GM21786 (cell line): ENCODE data around the gene CYP27A1.
A peak's percentile ranks its signal among the peaks of the same experiment; 100 is the strongest.
"Not testable (repeated sequence)": the region's sequence is repeated elsewhere in the genome, so short reads cannot be mapped to it uniquely, and the experiment has no call there.

ENCODE experiments used
- ATAC-seq: cut with Tn5 transposase; IDR thresholded peaks from one replicate; pipeline ENCODE4 v1.9.1; 2021; ENCODE audit not compliant: unreplicated experiment

The CYP27A1 gene

DNA sequence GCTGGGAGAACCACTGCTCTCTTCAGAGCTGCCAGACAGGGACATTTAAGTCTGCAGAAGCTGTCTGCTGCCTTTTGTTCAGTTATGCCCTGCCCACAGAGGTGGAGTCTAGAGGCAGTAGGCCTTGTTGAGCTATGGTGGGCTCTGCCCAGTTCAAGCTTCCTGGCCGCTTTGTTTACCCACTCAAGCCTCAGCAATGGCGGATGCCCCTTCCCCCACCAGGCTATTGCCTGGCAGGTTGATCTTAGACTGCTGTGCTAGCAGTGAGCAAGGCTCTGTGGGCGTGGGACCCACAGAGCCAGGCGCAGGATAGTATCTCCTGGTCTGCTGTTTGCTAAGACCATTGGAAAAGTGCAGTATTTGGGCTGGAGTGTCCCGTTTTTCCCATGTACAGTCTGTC lies 9.2 kb upstream of the CYP27A1 start:
- ATAC-seq, result not testable (repeated sequence)

DNA sequence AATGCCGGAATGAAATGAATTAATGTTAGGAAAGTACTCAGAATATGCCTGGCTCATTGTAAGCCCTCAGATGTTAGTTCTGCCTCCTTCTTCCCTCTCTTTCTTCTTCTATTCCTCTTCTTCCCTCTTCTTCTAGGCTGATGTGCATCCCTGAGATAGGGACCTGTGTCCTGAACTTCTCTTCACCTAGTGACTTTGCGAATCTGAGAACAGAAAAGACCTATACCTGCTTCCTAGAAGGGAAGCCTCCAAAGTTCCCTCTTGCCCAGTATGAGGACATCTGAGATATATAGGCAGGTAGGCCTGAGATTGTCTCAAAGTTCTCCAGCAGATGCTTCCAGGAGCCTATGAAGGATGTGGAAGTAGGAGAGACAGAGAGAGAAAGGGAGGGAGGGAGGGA lies 8.1 kb upstream of the CYP27A1 start:
- no peak for ATAC-seq

DNA sequence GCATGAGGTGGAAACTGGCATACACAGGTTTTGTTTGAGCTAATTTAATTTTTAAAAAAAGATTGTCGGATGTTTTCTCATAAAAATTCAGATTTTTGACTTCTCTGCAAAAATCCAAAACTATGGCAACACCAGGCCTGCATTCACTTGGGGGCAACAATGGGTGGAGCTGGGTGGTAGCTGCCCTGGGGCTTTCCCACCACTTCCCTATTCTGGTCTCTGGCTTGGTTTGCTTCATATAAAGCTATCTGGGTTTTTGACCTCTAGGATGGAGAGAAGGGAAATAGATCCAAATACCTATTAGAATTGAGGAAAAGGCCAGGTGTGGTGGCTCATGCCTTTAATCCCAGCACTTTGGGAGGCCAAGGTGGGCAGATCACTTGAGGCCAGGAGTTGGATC lies 5.5 kb upstream of the CYP27A1 start:
- no peak for ATAC-seq

DNA sequence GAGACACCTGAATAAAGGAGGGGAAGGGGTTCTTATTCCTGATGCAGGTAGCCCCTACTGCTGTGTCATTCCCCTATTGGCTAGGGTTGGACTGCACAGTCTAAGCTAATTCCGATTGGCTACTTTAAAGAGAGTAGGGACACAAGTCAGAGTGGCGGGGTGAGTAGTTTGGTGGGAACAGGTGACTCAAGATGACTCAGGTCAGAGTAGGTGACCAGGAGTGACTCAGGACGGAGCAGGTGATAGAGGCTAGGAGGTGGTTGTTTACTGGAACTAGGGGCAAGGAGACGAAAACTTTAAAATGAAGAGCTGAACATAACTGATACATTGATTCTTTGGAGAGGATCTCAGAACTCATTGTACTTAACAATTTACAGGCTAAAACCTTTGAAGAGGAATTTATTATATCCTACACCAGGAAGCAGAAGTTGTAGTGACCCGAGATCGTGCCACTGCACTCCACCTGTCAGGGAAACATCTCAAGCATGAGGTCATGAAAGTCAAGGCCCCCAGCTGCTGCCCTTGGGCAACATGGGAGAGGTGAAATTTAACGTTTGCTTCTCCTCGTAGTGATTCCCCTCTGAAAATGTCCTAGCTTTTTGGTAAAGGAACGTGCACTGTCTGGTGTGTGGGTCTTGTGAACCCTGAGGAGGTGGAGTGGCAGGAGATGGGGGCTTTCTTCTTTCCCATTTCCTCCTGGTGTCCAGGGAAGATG lies 4.5 kb upstream of the CYP27A1 start:
- no peak for ATAC-seq

DNA sequence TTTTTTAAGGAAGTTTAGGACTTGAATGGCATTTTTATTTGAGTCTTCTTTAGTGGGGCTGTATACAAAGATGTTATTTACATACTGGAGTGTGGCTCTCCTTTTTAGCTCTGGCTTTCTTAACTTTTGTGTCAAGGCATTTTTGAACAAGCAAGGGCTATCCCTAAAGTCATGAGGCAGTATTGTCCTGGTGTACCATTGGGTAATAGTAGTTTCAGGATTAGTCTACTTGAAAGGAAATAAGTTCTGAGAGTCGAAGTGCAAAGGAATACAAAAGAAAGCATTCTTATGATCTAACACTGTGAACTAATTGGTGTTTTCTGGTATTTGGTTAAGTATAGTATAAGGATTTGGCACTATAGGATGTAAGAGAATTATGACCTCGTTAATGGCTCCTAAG lies 1.9 kb upstream of the CYP27A1 start:
- ATAC-seq, result no peak

DNA sequence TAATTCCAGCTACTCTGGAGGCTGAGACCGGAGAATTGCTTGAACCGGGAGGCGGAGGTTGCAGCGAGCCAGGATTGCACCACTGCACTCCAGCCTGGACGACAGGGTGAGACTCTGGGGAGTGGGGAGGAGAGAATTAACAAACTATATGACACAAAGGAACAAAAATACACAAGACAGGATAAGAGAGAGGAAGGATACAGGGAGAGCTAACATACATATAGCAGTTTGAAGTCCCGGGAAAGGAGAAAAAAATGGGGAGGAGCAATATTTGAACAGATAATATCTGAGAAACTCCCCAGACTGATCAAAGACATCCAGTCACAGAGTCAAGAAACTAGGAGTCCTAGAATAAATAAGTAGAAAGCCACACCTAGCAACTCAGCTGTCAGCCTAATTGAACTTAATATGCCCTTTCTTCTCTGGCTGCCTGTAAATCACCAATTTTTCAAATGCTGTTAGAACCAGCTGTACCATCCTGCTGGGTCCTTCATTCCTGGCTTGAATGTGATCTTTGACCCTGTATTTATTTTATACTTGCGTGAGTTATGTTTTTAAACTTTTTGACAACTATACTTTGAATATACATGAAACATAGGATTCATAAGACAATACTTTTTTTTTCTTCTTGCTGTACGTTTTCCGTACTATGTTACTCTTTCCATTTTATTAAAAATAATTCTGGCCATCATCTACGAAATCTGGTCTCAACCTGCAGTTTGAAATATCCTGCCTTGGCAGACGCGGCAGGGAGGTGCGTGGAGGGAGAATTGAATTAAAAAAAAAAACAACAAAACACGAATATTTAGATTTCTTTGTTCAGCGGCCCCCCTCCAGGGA lies 876 bp upstream of the CYP27A1 start:
- ATAC-seq, result no peak

DNA sequence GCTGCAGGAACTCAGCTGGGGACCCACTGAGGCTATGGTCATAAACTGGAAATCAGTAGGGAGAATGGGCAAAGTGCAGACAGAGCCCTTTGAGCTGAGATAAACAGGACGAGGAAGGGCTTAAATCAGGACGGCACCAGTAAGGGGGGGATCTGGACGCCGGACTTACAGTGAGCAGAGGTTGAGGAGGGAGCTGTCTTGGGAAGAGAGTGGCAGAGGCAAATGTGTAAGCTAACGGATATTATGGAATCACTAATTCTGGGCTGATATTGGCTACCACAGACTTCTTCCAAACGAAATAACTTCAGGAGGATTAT lies 539 bp downstream of the CYP27A1 start:
- ATAC-seq, result no peak

DNA sequence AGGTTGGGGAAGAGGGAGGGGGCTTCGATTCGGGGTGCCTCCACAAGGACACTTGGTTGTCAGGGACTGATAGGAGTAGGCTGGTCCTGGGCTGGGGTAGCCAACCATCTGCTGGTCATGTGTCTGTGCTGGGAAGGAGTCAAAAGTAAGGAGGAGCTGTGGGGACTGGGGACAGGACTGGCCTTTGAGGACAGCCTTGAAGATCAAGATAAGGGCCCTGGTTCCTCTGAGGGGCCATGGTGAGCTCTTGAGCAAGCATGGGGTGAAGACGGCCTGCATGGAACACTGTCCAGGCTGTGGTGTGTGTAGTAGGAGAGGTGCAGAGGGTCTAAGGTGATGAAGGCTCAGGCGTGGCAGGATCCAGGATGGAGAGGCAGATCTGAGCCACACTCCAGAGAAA lies 1.7 kb downstream of the CYP27A1 start:
- ATAC-seq, result no peak

DNA sequence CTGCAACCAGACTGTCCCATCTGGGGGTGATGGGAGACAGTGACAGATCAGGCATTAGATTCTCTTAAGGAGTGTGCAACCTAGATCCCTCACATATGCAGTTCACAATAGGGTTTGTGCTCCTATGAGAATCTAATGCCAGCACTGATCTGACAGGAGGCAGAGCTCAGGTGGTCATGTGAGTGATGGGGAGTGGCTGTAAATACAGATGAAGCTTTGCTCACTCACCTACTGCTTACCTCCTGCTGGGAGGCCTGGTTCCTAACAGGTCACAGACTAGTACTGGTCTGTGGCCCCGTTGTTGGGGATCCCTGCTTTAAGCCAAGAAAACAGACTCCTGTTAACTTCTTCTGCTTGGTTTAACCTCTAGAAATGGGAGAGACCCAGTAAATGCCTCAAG lies 3.2 kb downstream of the CYP27A1 start:
- ATAC-seq, result no peak

DNA sequence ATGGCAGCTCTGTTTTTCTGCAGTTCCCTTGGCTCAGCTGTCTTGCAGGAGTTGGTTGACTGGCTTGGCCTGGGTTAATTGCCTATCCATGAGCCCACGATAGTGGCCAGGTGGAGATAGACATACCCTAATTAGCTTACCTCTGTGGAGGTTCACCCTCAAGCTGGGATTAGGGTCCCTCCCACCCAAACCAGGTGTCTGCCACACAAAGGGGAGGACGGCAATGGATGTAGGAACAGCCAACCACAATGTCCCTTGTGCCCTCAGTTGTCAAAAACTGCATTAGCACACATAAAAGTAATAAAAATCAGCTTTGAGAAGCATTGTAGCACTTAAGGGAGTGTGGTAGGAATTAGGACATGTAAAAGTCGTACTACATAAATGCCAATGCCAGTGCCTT lies 4.2 kb downstream of the CYP27A1 start:
- no peak for ATAC-seq

DNA sequence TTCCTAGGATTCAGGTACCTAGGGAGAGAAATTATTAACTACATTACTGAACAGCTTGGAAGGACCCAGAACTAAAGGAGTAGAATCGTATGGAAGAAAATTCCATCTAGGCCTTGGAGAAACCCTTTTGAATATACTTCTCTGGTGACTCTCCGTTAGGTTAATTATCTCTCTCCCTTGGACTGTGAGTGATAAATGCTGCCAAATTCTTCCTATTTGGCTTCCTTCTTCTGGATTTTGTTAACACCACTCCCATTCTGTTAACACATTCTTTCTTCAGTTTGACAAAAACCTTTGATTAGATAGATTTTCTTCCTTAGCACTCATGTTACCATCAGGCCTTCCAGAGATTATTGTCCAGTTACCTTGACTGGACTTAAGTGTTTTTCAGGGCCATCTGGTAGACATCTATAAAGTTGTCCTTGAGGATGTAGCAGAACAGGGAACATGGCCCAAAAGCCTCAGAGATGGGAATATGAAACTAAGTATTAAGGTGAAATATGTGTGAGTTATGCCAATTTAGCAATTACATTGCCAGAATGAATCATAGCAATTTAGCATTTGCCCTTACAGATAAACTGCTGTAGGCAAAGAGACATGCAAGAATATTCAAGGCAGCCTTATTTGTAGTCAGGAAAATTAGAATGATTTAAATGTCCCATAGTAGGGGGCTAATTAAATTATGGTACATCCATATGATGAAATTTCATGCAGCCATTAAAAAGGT lies 6.7 kb downstream of the CYP27A1 start:
- ATAC-seq, result no peak

DNA sequence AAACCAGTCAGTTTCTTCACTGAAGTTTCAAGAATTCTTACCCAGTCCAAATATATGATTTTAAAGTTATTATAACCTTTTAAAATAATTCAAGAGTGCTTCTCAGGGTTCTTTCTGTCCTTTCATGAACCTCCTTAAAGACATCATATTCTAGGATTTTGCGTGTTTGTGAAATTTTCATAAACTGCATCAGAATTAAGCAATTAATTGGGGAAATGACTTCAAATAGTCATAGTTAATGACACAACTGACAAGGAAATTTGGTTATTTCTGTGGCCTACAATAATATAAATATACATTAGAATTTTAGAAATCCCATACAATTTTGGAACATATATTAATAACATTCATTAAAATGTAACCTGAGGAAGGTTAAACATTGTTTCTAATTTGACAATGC lies 10.5 kb downstream of the CYP27A1 start:
- ATAC-seq, result no peak

DNA sequence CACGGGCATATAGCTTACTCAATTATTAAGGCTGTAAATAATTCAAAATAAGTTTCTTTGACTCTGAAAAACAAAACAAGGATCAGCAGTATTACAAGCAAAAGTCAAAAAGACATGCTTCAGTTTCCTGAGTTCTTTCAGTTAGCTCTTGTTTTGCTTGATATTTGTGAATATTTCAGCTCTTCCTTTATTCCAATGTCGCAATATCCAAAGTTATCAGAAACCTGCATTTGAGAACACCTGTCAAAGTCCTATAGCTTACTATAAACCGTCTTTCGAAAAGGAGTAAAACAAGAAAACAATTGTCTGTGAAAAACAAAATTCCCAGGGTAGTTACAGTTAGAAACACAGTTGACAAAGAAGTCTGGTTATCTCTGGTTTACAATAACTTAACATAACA lies 14.7 kb downstream of the CYP27A1 start:
- ATAC-seq, result no peak

DNA sequence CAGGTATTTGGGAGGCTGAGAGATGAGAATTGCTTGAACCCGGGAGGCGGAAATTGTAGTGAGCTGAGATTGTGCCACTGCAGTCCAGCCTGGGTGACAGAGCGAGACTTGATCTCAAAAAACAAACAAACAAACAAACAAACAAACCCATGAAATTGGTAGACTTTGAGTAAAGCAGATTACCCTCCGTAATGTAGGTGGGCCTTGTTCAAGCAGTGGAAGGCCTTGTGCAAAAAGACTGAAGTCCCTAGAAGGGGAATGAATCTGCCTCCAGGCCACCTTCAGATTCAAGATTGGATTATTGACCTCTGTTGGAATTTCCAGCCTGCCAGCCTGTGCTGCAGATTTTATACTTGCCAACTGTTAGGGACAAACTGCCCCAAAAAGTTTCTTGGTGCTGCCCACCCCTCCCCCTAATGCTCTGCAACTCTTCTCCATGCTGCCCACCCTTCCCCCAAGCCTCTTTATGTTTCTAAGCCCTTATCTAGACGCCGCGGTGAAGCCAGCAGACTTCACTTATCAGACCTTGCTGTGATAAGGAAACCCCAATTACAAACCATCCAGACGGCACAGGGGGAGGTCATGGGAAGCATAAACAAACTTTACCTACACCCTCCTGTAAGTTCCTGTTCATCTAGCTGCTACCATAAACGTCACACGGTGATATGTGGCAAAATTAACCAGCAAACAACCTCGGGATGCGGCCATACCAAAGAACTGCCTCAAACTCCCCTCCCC lies 17.0 kb downstream of the CYP27A1 start:
- no peak for ATAC-seq

DNA sequence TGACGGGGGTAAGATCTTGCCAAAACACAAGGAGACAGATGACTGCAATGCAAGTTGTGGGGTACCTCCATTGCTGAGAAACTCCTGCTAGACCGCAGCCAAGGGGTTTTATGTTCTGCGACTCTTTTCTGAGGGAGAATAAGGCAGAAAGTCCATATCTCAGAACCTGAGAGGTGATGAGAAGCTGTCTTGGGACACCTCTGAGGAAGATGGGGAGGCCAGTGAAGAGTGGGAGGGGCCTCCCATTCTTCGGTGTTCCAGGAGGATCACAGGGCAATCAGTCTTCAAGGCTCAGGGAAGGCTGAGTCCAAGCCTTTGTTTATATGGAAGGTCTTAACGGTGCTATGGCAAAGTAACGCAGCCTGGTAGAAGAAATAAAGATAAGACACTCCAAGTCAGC lies 18.0 kb downstream of the CYP27A1 start:
- no peak for ATAC-seq

DNA sequence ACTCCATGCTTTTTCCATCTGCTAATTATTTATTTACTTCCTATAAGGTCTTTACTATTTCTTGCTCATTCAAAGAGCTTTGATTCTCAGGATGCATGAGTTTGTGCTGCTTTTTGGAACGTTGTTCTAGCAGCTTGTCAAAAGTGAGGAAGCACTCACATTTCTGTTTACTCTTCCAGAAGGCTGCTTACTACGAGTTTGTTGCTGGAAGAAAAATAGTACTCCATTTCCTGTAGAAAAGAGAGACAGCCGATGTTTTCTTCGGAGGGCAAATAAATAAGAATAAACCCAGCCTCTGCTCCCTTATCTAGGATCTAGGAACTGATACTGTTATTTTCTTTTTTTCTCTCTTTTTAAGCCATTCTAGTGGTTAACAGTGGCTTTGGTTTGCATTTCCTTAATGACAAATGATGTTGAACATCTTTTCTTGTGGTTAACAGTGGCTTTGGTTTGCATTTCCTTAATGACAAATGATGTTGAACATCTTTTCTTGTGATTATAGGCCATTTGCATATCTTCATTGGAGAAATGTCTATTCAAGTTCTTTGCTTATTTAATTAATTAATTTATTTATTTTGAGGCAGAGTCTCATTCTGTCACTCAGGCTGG lies 20.5 kb downstream of the CYP27A1 start:
- no peak for ATAC-seq

DNA sequence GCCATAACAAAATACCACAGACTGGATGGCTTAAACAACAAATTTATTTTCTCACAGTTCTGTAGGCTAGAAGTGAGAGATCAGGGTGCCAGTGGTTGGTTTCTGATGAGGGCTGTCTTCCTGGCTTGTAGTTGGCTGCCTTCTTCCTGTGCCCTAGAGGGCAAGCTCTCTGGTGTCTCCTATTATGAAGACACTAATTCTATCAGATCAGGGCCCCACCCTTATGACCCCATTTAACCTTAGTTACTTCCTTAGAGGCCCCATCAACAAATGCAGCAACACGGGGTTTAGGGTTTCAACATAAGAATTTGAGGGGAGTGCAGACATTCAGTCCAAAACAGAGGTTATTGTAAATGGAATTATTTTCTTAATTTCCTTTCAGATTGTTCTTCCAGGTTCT lies 22.9 kb downstream of the CYP27A1 start:
- no peak for ATAC-seq

DNA sequence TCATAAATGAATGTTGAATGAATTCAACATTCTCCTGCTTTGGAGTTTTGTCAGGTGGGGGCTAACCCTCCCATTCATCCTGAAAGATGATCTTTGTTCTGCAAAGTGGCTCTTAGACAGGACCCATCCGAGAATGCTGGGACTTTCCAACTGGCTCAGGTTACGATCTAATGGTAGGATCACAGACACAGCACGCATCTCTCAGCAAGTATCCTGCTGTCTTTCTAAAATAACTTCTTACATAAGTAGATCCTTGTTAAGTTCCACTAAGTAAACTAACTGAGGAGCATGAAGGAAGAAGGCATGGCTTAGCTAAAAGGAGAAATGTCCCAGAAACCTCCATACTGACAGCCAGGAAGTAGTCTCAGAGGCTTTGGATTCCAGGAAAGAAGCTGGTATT lies 23.7 kb downstream of the CYP27A1 start:
- no peak for ATAC-seq

DNA sequence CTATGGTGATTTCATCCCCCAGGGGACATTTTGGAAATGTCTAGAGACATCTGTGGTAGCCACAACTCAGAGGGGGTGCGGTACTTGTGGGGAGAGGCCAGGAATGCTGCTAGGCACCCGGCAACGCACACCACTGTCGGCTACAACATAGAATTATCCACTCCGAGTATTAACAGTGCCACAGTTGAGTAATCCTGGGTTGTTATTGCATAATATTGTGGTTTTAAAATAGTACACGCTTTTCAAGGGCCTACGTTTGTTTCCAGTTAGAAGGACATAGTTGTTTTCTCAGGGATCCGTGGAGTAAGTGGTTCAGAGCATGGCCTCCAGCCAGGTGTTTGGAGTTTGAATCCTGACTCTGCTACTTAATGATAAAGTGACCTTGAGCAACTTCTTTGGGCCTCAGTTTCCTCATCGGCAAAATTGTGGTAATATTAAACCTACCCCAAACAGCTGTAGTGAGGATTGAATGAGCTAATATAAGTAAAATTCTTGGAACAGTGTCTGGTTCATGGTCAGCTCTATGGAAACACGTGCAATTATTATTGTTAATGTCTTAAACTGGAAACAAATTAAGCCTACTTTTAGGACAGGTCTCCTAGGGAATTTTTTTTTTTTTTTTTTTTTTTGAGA lies 24.5 kb downstream of the CYP27A1 start:
- peak; percentile 47 for ATAC-seq

DNA sequence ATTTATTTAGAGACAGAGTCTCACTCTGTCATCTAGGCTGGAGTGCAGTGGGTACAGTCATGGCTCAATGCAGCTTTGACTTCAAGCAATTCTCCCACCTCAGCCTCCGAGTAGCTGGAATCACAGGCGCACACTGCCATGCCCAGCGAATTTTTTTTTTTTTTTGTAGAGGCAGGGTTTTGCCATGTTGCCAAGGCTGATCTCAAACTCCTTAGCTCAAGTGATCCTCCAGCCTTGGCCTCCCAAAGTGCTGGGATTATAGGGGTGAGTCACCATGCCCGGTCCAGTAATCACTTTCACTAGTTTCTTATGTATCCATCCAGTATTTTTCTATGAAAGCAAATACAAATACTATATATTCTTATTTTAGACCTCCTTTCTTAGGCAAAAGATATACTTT lies 25.7 kb downstream of the CYP27A1 start:
- no peak for ATAC-seq

DNA sequence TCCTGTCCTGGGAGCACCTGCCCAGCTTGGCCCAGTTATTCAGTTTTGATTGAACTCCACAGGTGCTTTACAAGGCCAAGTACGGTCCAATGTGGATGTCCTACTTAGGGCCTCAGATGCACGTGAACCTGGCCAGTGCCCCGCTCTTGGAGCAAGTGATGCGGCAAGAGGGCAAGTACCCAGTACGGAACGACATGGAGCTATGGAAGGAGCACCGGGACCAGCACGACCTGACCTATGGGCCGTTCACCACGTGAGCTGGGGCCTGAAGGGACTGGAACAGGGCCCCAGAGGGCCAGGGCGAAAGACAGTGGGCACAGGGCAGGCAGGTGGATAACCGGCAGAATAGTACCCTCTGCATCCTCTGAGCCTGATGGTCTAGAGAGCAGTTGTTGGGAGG lies 27.6 kb downstream of the CYP27A1 start:
- no peak for ATAC-seq
